Vagina (tissue), 2 donors: ENCODE measurements around the gene GPR161. TPM values are rescaled to one million over a fixed set of nuclear protein-coding genes. Genes with fewer than 3 reads are reported as not detected.

Experiments
- DNase-seq, 2 donors: peaks; one replicate each; pipeline ENCODE4 v3.0.0-alpha.2; 2017; ENCODE audit errors: extremely low spot score in 2 of 2
- H3K27ac ChIP-seq: fragments of 200-600 bp; sonication (generic); one replicate; pipeline ENCODE4 v1.5.1; 2019
- H3K27me3 ChIP-seq: fragments of 200-600 bp; sonication (generic); one replicate; pipeline ENCODE4 v1.5.1; 2019
- H3K36me3 ChIP-seq, 2 donors: fragments of 200-600 bp; sonication (generic); one replicate each; pipeline ENCODE4 v1.5.1; 2017 to 2019
- H3K4me1 ChIP-seq: fragments of 200-600 bp; sonication (generic); one replicate; pipeline ENCODE4 v1.5.1; 2019
- H3K4me3 ChIP-seq, 2 donors: fragments of 200-600 bp; sonication (generic); 1 replicate in 1 of 2; 2 replicates in 1 of 2; pipeline ENCODE4 v1.5.1; 2016 to 2019
- H3K9me3 ChIP-seq: fragments of 200-600 bp; sonication (generic); one replicate; pipeline ENCODE4 v1.5.1; 2019
- CTCF ChIP-seq, 3 experiments: fragments of 450-650 bp in 2 of 3; fragments of 200-600 bp in 1 of 3; sonication (generic) in 1 of 3; IDR thresholded peaks; one replicate each; pipeline ENCODE4 v1.5.1; 2017 to 2019; ENCODE audit warnings: antibody characterized with exemption in 3 of 3, mild to moderate bottlenecking in 2 of 3, moderate library complexity in 2 of 3
- POLR2A ChIP-seq, 2 donors: fragments of 450-650 bp; IDR thresholded peaks; one replicate each; pipeline ENCODE4 v1.6.1; 2017; ENCODE audit warnings: antibody characterized with exemption in 2 of 2, mild to moderate bottlenecking in 2 of 2, moderate library complexity in 2 of 2
- POLR2AphosphoS5 ChIP-seq, 2 donors: sonication (generic); formaldehyde crosslinking; IDR thresholded peaks; one replicate each; pipeline ENCODE4 v1.9.0; 2017; ENCODE audit warnings: antibody characterized with exemption in 2 of 2, mild to moderate bottlenecking in 2 of 2, low read depth in 1 of 2; ENCODE audit not compliant: insufficient read depth in 1 of 2
- intact Hi-C: fragments of 100-400 bp; cut with DNase I; formaldehyde crosslinking; loops from one replicate; pipeline ENCODE4 v1.15.1; 2023
- total RNA-seq: library from RNA; depleted of rRNA; stranded (reverse); fragments of >200 nt; gene quantifications from one replicate; pipeline ENCODE4 v1.2.3, GENCODE V29; 2016

GPR161 gene
- total RNA-seq, 1 donor from 2014 or later = 15.7 TPM

DNA sequence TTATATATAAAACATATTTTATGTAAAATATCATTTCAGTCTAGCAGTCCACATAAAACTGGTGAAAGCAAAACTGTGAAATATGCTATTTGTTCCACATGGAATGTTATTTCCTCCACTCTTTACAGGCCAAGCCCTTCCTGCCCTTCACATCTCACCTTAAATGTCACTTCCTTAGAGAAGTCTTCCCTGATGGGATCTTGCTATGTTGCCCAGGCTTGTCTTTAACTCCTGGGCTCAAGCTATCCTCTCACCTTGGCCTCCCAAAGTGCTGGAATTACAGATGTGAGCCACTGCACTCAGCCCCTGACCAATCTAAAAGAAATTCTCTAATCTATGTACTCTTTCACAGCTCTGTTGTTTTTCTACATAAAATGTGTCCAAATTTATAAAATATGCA lies 2.3 kb upstream of the GPR161 start:
- Histone ChIP-seq H3K9me3 (no peaks in the 10 kb centered on the region), H3K27me3 (no peaks in the 10 kb centered on the region), H3K27ac (no peak overlapping the region), H3K36me3 (no peaks in the 10 kb centered on the region), H3K4me1 (peaks cover 32% of the 10 kb centered on the region), H3K4me3 (no peak overlapping the region)
- TF ChIP-seq CTCF (IDR thresholded peaks at IDR 0.05) (no peak), POLR2A (IDR thresholded peaks at IDR 0.05) (no peak), POLR2AphosphoS5 (IDR thresholded peaks at IDR 0.05; ENCODE audit: insufficient read depth in 1 of 2, low read depth in 1 of 2) (no peak)
- no peak for DNase-seq
- intact Hi-C loops = loop anchor here (5.0 to 10.0 kb wide), 2 partner anchors 38 to 54 kb away; partner anchors contain the start of gene TIPRL

DNA sequence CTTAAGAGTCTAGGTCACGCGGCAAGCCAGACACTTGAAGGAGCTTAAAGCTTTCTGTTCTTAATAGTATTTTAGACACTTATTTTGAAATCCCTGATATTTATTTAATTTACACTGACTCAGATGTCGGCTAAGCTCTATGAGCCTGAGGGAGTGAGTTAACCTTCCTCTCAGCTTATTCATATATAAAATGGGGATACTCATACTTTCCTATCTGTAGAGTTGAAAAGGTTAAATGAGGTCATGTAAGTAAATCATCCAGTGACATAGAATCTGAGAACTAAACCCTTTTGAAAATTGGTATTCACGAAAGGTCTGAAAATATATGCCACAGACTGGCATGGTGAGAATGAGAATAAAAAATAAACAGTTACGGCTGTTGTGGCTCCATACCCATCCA lies 1.4 kb upstream of the GPR161 start:
- Histone ChIP-seq H3K27ac (peak overlapping the region; percentile 84), H3K4me1 (peaks cover 32% of the 10 kb centered on the region), H3K27me3 (no peaks in the 10 kb centered on the region), H3K36me3 (no peaks in the 10 kb centered on the region), H3K9me3 (no peaks in the 10 kb centered on the region), H3K4me3 (no peak overlapping the region)
- TF ChIP-seq CTCF (IDR thresholded peaks at IDR 0.05) (no peak), POLR2A (IDR thresholded peaks at IDR 0.05) (no peak), POLR2AphosphoS5 (IDR thresholded peaks at IDR 0.05; ENCODE audit: insufficient read depth in 1 of 2, low read depth in 1 of 2) (no peak)
- intact Hi-C loops = loop anchor here (5.0 to 10.0 kb wide), 2 partner anchors 39 to 53 kb away; partner anchors contain the start of gene TIPRL
- DNase-seq = no peak

GRCh38 chr1:168137515-168137821 lies 738 bp upstream of the GPR161 start:
- Histone ChIP-seq H3K4me1 (peaks cover 32% of the 10 kb centered on the region), H3K27ac (peak overlapping the region; percentile 84), H3K4me3 (peak overlapping the region; percentile 75 to 77), H3K36me3 (no peaks in the 10 kb centered on the region), H3K27me3 (no peaks in the 10 kb centered on the region), H3K9me3 (no peaks in the 10 kb centered on the region)
- DNase-seq = no peak
- peak in 1 of 2 donors; percentile 6 for TF ChIP-seq POLR2AphosphoS5 (IDR thresholded peaks at IDR 0.05; ENCODE audit: insufficient read depth in 1 of 2, low read depth in 1 of 2)
- TF ChIP-seq POLR2A (IDR thresholded peaks at IDR 0.05) = no peak
- TF ChIP-seq CTCF (IDR thresholded peaks at IDR 0.05) = no peak
- intact Hi-C loops = loop anchor here (5.0 to 10.0 kb wide), 2 partner anchors 40 to 53 kb away; partner anchors contain the start of gene TIPRL

DNA sequence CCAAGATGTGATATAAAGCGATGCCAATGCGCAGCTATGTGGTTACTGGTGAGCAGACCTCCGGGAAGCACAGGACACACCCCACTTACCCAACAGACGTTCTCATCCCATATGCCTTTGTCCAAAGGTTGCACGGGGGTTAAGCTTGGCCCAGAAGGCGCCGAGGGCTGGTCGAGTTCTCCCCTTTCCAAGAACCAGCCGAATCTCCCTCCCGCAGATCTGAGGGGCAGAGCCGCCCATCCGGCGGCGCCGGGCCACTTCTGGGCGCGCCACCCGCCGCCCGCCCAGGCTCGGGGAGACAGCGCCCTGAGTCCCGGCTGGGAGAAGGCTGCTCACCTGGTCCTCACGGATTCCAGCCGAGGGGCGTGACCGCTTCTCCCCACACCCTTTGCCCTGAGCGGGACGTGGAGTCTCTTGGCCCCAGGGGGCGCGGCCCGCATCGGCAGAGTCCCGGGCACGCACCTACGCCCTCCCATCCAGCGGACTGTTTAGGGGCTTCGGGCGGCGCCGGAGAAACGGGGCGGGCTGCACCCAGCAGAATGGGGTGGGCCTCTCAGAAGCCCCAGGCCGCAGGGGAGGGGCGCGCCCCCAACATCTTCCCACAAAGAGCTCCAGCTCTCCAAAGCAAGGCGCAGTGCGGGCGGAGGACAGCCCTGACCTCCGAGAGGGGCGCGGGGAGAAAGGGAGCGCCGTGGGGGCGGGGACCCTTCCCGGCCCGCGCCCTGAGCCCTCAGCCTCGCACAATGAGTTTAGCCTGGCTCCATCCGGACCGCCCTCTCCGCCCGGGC lies 615 bp downstream of the GPR161 start:
- no peak for DNase-seq

DNA sequence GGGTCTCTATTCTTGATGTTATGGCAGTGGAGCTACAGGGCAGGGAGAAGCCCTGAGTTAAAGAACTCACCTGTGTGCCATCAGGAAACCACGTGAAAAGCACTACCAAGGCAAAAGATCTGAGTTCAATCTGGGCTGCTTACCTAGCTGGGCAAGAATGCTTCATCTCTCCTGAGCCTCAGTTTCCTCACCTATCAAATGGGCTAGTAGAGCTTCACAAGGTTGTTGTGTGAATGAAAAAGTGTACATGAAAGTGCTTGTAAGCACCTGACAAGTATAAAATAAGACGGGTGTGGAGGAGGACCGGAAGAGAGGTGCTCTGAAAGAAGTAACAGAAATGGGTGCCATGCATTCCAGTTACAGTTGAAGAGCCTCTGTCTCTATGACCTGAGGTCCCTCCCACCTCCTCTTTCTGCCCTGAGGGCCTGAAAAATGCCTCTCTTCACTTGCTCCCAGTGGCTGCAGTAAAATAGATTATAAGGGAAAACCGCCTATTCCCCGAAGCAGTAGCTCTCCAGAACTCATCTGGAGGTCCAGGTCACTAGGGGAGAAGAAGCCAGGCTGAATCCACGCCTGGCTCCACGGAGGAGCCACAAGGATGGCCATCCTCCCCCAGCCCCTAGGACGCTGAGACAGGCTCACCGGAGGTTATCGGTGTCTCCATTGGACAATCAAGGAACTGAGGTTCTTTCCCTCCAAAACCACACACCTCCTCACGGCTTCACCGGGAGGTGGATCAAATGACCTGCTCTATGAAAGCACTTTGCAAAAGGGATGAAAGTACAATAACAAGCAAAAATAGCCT lies 1.4 kb downstream of the GPR161 start:
- intact Hi-C loops = loop anchor here (5.0 to 10.0 kb wide), 2 partner anchors 42 to 51 kb away; partner anchors contain the start of gene TIPRL
- peak overlapping the region; percentile 75 to 77 for H3K4me3 ChIP-seq

More for the DNA sequence above, 615 bp downstream of the GPR161 start:
- H3K9me3 ChIP-seq = no peaks in the 10 kb centered on the region
- H3K4me1 ChIP-seq = peaks cover 32% of the 10 kb centered on the region
- H3K27ac ChIP-seq = peak overlapping the region; percentile 84
- H3K27me3 ChIP-seq = no peaks in the 10 kb centered on the region
- TF ChIP-seq POLR2AphosphoS5 (IDR thresholded peaks at IDR 0.05; ENCODE audit: insufficient read depth in 1 of 2, low read depth in 1 of 2) (peak in 1 of 2 donors; percentile 38), POLR2A (IDR thresholded peaks at IDR 0.05) (no peak)
- intact Hi-C loops = loop anchor here (5.0 to 10.0 kb wide), 2 partner anchors 41 to 51 kb away; partner anchors contain the start of gene TIPRL
- no peaks in the 10 kb centered on the region for H3K36me3 ChIP-seq
- H3K4me3 ChIP-seq = peak overlapping the region; percentile 75 to 77

More for the DNA sequence above, 1.4 kb downstream of the GPR161 start:
- no peaks in the 10 kb centered on the region for H3K36me3 ChIP-seq
- H3K27ac ChIP-seq = peak overlapping the region; percentile 84
- peaks cover 32% of the 10 kb centered on the region for H3K4me1 ChIP-seq
- no peaks in the 10 kb centered on the region for H3K9me3 ChIP-seq
- no peak for DNase-seq
- no peaks in the 10 kb centered on the region for H3K27me3 ChIP-seq
- no peak for TF ChIP-seq CTCF (IDR thresholded peaks at IDR 0.05)
- no peak for TF ChIP-seq POLR2AphosphoS5 (IDR thresholded peaks at IDR 0.05; ENCODE audit: insufficient read depth in 1 of 2, low read depth in 1 of 2)
- TF ChIP-seq POLR2A (IDR thresholded peaks at IDR 0.05) = no peak
